Breast epithelium (tissue), 4 donors: ENCODE measurements around the gene KRT85. TPM values are rescaled to one million over a fixed set of nuclear protein-coding genes. Genes with fewer than 3 reads are reported as not detected.
A peak's percentile ranks its signal among the peaks of the same experiment; 100 is the strongest.

Experiments used
- DNase-seq, 2 donors: peaks; one replicate each; pipeline ENCODE4 v3.0.0-alpha.2; 2019; ENCODE audit warnings: low spot score in 2 of 2
- H3K27ac ChIP-seq, 2 donors: fragments of 200-600 bp; sonication (generic) in 1 of 2; one replicate each; pipeline ENCODE4 v1.5.1; 2016 to 2019; ENCODE audit warnings: mild to moderate bottlenecking in 1 of 2
- H3K27me3 ChIP-seq, 2 donors: fragments of 200-600 bp; sonication (generic) in 1 of 2; one replicate each; pipeline versions ENCODE4 v1.5.1 to v1.6.0; 2017 to 2019; ENCODE audit warnings: control low read depth in 1 of 2, mild to moderate bottlenecking in 1 of 2
- H3K36me3 ChIP-seq: fragments of 200-600 bp; one replicate; pipeline ENCODE4 v1.5.1; 2019
- H3K4me1 ChIP-seq, 2 donors: fragments of 200-600 bp; sonication (generic); one replicate each; pipeline ENCODE4 v1.5.1; 2016 to 2019; ENCODE audit warnings: control low read depth in 1 of 2
- H3K4me3 ChIP-seq, 3 donors: fragments of 200-600 bp; sonication (generic); 1 replicate in 2 of 3; 2 replicates in 1 of 3; pipeline ENCODE4 v1.5.1; 2016 to 2019; ENCODE audit warnings: mild to moderate bottlenecking in 3 of 3, moderate library complexity in 2 of 3
- H3K9me3 ChIP-seq, 2 donors: fragments of 200-600 bp; sonication (generic) in 1 of 2; one replicate each; pipeline ENCODE4 v1.5.1; 2016 to 2019; ENCODE audit warnings: control low read depth in 1 of 2
- POLR2A ChIP-seq: fragments of 450-650 bp; IDR thresholded peaks from one replicate; pipeline ENCODE4 v1.6.1; 2016; ENCODE audit warnings: antibody characterized with exemption, mild to moderate bottlenecking, moderate library complexity
- POLR2AphosphoS5 ChIP-seq, 3 donors: sonication (generic); formaldehyde crosslinking; IDR thresholded peaks; one replicate each; pipeline ENCODE4 v1.6.1; 2017; ENCODE audit warnings: antibody characterized with exemption in 3 of 3
- intact Hi-C: fragments of 100-400 bp; cut with DNase I; formaldehyde crosslinking; loops from one replicate; pipeline ENCODE4 v1.15.1; 2023; ENCODE audit warnings: low total_unique reads
- total RNA-seq, 3 donors: library from RNA; depleted of rRNA; stranded (reverse); fragments of >200 nt; gene quantifications; one replicate each; pipeline ENCODE4 v1.1.0, GENCODE V29; 2016
- TF ChIP-seq, protein P1 (sequence below), 3 donors: fragments of 450-650 bp; IDR thresholded peaks; one replicate each; pipeline ENCODE4 v1.5.1; 2016 to 2017; ENCODE audit warnings: antibody characterized with exemption in 3 of 3, mild to moderate bottlenecking in 3 of 3, moderate library complexity in 3 of 3

KRT85 gene
- total RNA-seq, 3 donors from 2014 or later = not detected

DNA sequence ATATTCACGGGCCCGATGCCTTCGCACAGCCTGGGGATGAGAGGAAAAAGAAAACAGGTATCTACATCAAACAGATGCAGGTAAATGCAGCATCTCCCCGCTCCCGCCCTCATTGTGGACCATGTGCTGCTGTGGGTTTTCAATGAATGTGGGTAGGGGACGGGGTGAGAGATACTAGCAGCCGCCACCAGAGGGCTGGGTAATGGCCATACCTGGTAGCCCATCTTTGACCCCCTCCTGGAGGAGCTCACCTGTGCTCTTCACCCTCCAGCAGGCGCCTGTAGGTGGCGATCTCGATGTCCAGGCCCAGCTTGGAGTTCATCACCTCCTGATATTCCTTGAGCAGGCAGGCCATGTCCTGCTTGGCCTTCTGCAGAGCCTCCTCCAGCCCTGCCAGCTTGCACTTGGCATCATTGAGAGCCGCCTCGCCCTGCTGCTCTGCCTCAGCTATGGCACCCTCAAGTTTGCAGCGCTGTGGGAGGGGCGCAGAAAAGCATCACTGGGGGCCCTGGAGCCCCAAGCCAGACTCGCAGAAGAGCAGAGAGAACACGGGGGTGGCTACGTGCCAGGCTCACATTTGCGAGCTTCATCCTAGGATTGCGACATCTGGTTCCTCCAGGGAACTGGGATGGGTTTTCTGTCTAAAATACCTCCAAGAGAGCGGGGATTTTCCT is 28.6 kb upstream of the KRT85 start:
- H3K27ac ChIP-seq = no peak overlapping the region
- no peak for TF ChIP-seq POLR2AphosphoS5 (IDR thresholded peaks at IDR 0.05)
- TF ChIP-seq, protein P1, sequence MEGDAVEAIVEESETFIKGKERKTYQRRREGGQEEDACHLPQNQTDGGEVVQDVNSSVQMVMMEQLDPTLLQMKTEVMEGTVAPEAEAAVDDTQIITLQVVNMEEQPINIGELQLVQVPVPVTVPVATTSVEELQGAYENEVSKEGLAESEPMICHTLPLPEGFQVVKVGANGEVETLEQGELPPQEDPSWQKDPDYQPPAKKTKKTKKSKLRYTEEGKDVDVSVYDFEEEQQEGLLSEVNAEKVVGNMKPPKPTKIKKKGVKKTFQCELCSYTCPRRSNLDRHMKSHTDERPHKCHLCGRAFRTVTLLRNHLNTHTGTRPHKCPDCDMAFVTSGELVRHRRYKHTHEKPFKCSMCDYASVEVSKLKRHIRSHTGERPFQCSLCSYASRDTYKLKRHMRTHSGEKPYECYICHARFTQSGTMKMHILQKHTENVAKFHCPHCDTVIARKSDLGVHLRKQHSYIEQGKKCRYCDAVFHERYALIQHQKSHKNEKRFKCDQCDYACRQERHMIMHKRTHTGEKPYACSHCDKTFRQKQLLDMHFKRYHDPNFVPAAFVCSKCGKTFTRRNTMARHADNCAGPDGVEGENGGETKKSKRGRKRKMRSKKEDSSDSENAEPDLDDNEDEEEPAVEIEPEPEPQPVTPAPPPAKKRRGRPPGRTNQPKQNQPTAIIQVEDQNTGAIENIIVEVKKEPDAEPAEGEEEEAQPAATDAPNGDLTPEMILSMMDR (IDR thresholded peaks at IDR 0.05) = peak in 1 of 3 donors; percentile 50
- TF ChIP-seq POLR2A = no peak
- H3K4me1 ChIP-seq = peaks cover 0 to 3% of the 10 kb centered on the region in 2 donors
- DNase-seq = no peak
- H3K36me3 ChIP-seq = no peaks in the 10 kb centered on the region
- no peaks in the 10 kb centered on the region for H3K9me3 ChIP-seq
- no peak overlapping the region for H3K4me3 ChIP-seq
- peaks cover 0 to 3% of the 10 kb centered on the region in 2 donors for H3K27me3 ChIP-seq
- intact Hi-C loops = no loop called here

DNA sequence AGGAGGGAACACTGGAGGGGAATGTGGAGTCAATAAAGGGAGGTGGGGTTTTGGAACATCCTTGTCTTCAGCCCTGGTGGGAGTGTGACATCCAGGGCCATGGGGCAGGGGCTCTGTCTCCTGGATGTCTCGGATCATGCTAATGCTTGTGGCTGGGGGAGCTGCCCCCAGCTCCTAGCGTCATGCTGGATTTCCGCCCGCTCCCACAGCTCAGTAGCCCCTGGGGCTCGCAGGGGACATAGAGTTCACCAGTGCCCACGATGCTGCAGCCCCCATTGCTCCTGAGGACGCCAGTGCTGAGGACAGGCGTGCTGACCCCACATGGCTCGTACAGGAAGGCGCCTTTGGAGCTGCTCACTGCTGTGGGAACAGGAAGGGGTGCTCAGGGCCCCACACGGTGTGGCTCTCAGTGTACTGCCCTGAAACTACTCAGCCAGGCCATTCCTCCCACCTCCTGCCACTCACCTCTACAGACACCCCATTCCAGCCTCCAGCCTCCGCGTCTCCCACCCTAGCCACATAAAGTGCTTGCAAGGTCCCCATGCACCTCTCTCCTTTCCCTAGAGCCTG is 27.6 kb upstream of the KRT85 start:
- intact Hi-C loops = no loop called here
- H3K27me3 ChIP-seq = peaks cover 0 to 3% of the 10 kb centered on the region in 2 donors
- H3K9me3 ChIP-seq = no peaks in the 10 kb centered on the region
- H3K4me3 ChIP-seq = no peak overlapping the region
- no peak for DNase-seq
- TF ChIP-seq, protein P1 (IDR thresholded peaks at IDR 0.05) = no peak
- TF ChIP-seq POLR2A (no peak), POLR2AphosphoS5 (IDR thresholded peaks at IDR 0.05) (no peak)
- H3K36me3 ChIP-seq = no peaks in the 10 kb centered on the region
- no peak overlapping the region for H3K27ac ChIP-seq
- peaks cover 0 to 3% of the 10 kb centered on the region in 2 donors for H3K4me1 ChIP-seq

DNA sequence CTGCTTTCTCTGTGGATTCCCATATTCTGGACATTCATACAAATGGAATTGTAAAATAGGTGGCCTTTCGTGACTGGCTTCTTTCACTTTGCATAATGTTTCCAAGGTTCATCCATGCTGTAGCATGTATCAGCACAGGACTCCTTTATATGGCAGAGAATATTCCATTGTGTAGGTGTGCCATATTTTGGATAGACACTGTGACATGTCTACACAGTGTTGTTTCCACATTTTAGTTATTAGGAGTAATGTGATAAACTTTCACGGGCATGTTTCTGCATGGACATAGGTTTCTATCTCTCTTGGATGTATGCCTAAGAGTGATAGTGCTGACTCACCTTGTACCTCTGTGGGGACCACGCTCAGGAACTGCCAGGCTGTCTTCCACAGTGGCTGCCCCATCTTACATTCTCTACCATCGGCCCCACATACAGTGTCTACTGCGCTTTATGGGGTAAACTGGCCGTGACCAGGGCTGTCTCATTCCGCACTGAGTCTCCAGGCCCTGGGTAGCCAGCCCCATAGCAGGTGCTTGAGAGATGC is 25.3 kb upstream of the KRT85 start:
- H3K4me1 ChIP-seq = peaks cover 0 to 3% of the 10 kb centered on the region in 2 donors
- H3K9me3 ChIP-seq = no peaks in the 10 kb centered on the region
- H3K36me3 ChIP-seq = no peaks in the 10 kb centered on the region
- H3K4me3 ChIP-seq = no peak overlapping the region
- H3K27ac ChIP-seq = peak overlapping the region in 1 of 2 donors; percentile 29
- no peak for DNase-seq
- intact Hi-C loops = no loop called here
- TF ChIP-seq POLR2AphosphoS5 (IDR thresholded peaks at IDR 0.05) (no peak), POLR2A (no peak)
- TF ChIP-seq, protein P1 (IDR thresholded peaks at IDR 0.05) = no peak
- no peaks in the 10 kb centered on the region for H3K27me3 ChIP-seq

DNA sequence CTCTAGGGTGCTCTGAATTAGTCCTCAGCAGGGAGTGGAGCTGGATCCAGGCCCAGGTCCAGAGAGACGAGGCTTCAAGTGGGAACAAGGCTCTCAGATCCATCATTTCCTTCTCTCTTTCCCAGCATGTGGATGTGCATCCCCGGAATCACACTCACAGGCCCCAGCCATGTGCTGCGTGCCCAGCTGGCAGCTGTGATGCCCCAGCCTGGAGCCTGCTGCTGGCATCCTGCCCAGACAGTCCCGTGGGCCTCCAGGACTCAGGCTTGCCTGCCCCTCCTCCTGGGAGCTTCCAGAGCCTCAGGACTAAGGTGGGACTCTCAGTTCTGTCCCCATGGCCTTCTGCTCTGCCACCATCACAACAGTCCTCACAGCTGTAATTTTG is 24.3 kb upstream of the KRT85 start:
- DNase-seq = peak in 1 of 2 donors; percentile 35
- no peaks in the 10 kb centered on the region for H3K36me3 ChIP-seq
- intact Hi-C loops = no loop called here
- H3K27me3 ChIP-seq = no peaks in the 10 kb centered on the region
- peak overlapping the region; percentile 21 to 81 for H3K27ac ChIP-seq
- TF ChIP-seq POLR2AphosphoS5 (IDR thresholded peaks at IDR 0.05) (no peak), POLR2A (no peak)
- TF ChIP-seq, protein P1 (IDR thresholded peaks at IDR 0.05) = no peak
- H3K4me3 ChIP-seq = no peak overlapping the region
- peaks cover 0 to 3% of the 10 kb centered on the region in 2 donors for H3K4me1 ChIP-seq
- H3K9me3 ChIP-seq = no peaks in the 10 kb centered on the region
